WTC11 (cell line): ENCODE results near the gene ZNF771. TPM values are rescaled to one million over a fixed set of nuclear protein-coding genes. Genes with fewer than 3 reads are reported as not detected.
A peak's percentile ranks its signal among the peaks of the same experiment; 100 is the strongest.

Experiments
- ATAC-seq: fragments of 200-7000 bp; cut with Tn5 transposase; 2 replicates; pipeline ENCODE4 v1.10.0; 2021; ENCODE audit warnings: mild to moderate bottlenecking, moderate library complexity
- CTCF ChIA-PET: fragments of 300-600 bp; sonication (Branson Sonifier 250); formaldehyde crosslinking; loops from one replicate; lab custom pipeline; 2021; ENCODE audit warnings: antibody characterized with exemption; lab: Charles Lee
- POLR2A ChIA-PET: fragments of 350-600 bp; sonication (Branson Sonifier 250); formaldehyde crosslinking; loops from one replicate; lab custom pipeline; 2021; ENCODE audit warnings: antibody characterized with exemption; lab: Charles Lee
- DNase-seq: peaks from one replicate; pipeline ENCODE4 v3.0.0; 2021; ENCODE audit warnings: low spot score
- H3K27ac Mint-ChIP-seq: 2 replicates; pipeline ENCODE4 v1.8.0; 2021; ENCODE audit warnings: mixed read lengths
- H3K27me3 Mint-ChIP-seq: 2 replicates; pipeline ENCODE4 v1.8.0; 2021; ENCODE audit warnings: low read depth, mild to moderate bottlenecking, moderate library complexity, mixed read lengths
- H3K36me3 Mint-ChIP-seq: 2 replicates; pipeline ENCODE4 v1.8.0; 2021; ENCODE audit warnings: mixed read lengths
- H3K4me1 Mint-ChIP-seq: 2 replicates; pipeline ENCODE4 v1.8.0; 2022; ENCODE audit warnings: mixed read lengths
- H3K4me3 Mint-ChIP-seq: 2 replicates; pipeline ENCODE4 v1.8.0; 2021; ENCODE audit warnings: mild to moderate bottlenecking, moderate library complexity, mixed read lengths
- H3K9me3 Mint-ChIP-seq: 2 replicates; pipeline ENCODE4 v1.8.0; 2021; ENCODE audit warnings: mixed read lengths
- AFF4 ChIP-seq: sonication (generic); formaldehyde crosslinking; IDR thresholded peaks from 2 replicates; pipeline ENCODE4 v1.8.1; 2023; ENCODE audit warnings: mild to moderate bottlenecking, missing genetic modification reagents, borderline replicate concordance
- ARID4B ChIP-seq: sonication (generic); formaldehyde crosslinking; IDR thresholded peaks from 2 replicates; pipeline ENCODE4 v1.8.0; 2023; ENCODE audit warnings: missing genetic modification reagents, mild to moderate bottlenecking, borderline replicate concordance
- ATF1 ChIP-seq: sonication (generic); formaldehyde crosslinking; IDR thresholded peaks from 2 replicates; pipeline ENCODE4 v1.8.1; 2023; ENCODE audit warnings: mild to moderate bottlenecking, moderate library complexity, missing genetic modification reagents
- ELF4 ChIP-seq: sonication (generic); formaldehyde crosslinking; IDR thresholded peaks from 2 replicates; pipeline ENCODE4 v1.8.1; 2022; ENCODE audit warnings: low read depth, mild to moderate bottlenecking, moderate library complexity, missing genetic modification reagents
- GABPB1 ChIP-seq: sonication (generic); formaldehyde crosslinking; IDR thresholded peaks from 2 replicates; pipeline ENCODE4 v1.8.1; 2023; ENCODE audit warnings: mild to moderate bottlenecking, missing genetic modification reagents
- GRHL2 ChIP-seq: fragments of 250-450 bp; sonication (Bioruptor Pico); IDR thresholded peaks from 2 replicates; pipeline ENCODE4 v1.8.0; 2022; ENCODE audit warnings: mild to moderate bottlenecking, moderate library complexity; ENCODE audit not compliant: insufficient replicate concordance, severe bottlenecking
- HMGA2 ChIP-seq: fragments of 250-450 bp; sonication (Bioruptor Pico); IDR thresholded peaks from 2 replicates; pipeline ENCODE4 v1.4.0; 2021; ENCODE audit warnings: mild to moderate bottlenecking, moderate library complexity
- MYBL2 ChIP-seq: sonication (generic); formaldehyde crosslinking; IDR thresholded peaks from 2 replicates; pipeline ENCODE4 v1.8.1; 2023; ENCODE audit warnings: mild to moderate bottlenecking, moderate library complexity, missing genetic modification reagents
- NR3C1 ChIP-seq: sonication (generic); formaldehyde crosslinking; conservative IDR thresholded peaks from 2 replicates; pipeline ENCODE4 v1.8.1; 2023; ENCODE audit warnings: low read depth, mild to moderate bottlenecking, missing genetic modification reagents
- RORB ChIP-seq: fragments of 250-450 bp; sonication (Bioruptor Pico); IDR thresholded peaks from 2 replicates; pipeline ENCODE4 v1.9.0; 2021; ENCODE audit warnings: mild to moderate bottlenecking
- SMAD4 ChIP-seq: sonication (generic); formaldehyde crosslinking; IDR thresholded peaks from 2 replicates; pipeline ENCODE4 v1.8.0; 2022; ENCODE audit warnings: mild to moderate bottlenecking, missing genetic modification reagents
- TP53 ChIP-seq: sonication (generic); formaldehyde crosslinking; IDR thresholded peaks from 2 replicates; pipeline ENCODE4 v1.8.1; 2023; ENCODE audit warnings: mild to moderate bottlenecking, missing genetic modification reagents
- ZNF232 ChIP-seq: sonication (generic); formaldehyde crosslinking; IDR thresholded peaks from 2 replicates; pipeline ENCODE4 v1.8.0; 2022; ENCODE audit warnings: mild to moderate bottlenecking, missing genetic modification reagents
- ZNF317 ChIP-seq: sonication (generic); formaldehyde crosslinking; IDR thresholded peaks from 2 replicates; pipeline ENCODE4 v1.8.1; 2023; ENCODE audit warnings: low read depth, mild to moderate bottlenecking, moderate library complexity, missing genetic modification reagents, borderline replicate concordance
- ZNF532 ChIP-seq: fragments of 250-450 bp; sonication (Bioruptor Pico); IDR thresholded peaks from 2 replicates; pipeline ENCODE4 v1.9.0; 2021; ENCODE audit warnings: mild to moderate bottlenecking, borderline replicate concordance
- ZNF671 ChIP-seq: fragments of 250-450 bp; sonication (Bioruptor Pico); IDR thresholded peaks from 2 replicates; pipeline ENCODE4 v1.8.0; 2021; ENCODE audit warnings: mild to moderate bottlenecking
- total RNA-seq: library from RNA; stranded (reverse); gene quantifications from 3 replicates; pipeline ENCODE4 v1.2.3, GENCODE V29; 2021
- TF ChIP-seq, protein P1 (sequence below): sonication (generic); formaldehyde crosslinking; IDR thresholded peaks from 2 replicates; pipeline ENCODE4 v1.8.0; 2022; ENCODE audit warnings: mild to moderate bottlenecking, missing genetic modification reagents
- TF ChIP-seq, protein P2 (sequence below): fragments of 250-450 bp; sonication (Bioruptor Pico); IDR thresholded peaks from 2 replicates; pipeline ENCODE4 v2.1.2; 2022; ENCODE audit warnings: mild to moderate bottlenecking, moderate library complexity
- TF ChIP-seq, protein P3 (sequence below): fragments of 250-450 bp; sonication (Bioruptor Pico); IDR thresholded peaks from 2 replicates; pipeline ENCODE4 v1.9.0; 2021; ENCODE audit warnings: mild to moderate bottlenecking

ZNF771 gene
- total RNA-seq, 1 experiment from 2014 or later: 10.0 TPM

DNA sequence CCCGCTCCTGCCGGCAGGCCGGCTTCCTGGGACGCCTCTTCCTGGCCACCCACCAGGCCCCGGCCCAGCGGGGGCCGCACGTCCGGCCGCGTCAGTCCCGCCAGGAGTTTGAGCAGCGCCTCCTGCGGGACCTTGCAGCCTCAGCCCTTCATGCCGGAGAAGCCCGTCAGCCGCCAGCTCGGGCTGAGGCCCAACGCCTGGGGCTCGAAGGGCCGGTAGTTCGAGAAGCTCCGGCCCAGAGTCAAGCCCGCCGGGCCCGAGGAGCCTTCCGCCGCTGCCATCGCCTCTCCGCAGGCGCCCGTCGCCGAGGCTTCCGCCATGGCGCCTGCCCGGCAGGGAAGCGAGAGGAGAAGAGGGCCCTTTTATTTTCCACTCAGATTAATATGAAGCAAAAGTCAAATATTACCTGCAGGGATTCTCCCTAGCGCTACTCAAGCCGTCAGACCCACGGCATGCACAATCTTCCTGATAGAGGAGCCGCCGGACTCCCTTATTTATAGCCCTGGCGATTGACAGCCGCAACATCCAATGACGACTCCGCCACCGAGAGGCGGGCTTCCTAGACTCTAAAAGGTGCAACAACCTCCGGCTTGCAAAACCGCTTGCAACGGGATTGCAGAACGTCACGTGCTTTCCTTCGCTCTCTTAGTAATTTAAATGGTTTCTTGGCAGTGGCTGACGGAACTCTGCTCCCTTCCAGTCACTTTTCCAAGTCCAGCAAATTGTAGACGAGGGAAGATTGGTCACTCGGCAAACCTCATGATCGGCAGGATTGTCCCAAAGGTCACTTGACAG lies 38.2 kb downstream of the ZNF771 start, which contains the start of gene SEPHS2:
Gene SEPHS2 (minus strand): TSS at position 467 of the 795 bp plus-strand sequence. CDS start 147 bp downstream, at position 320.
- peaks cover 16% of the 10 kb centered on the region for H3K9me3 Mint-ChIP-seq
- H3K4me1 Mint-ChIP-seq: peaks cover 22% of the 10 kb centered on the region
- POLR2A ChIA-PET: interaction anchor here (1.0 kb wide), 1 partner anchor 141 kb away, joined by 4 read pairs; no protein-coding TSS in a partner anchor
- peaks cover 19% of the 10 kb centered on the region for H3K36me3 Mint-ChIP-seq
- peak; percentile 96 for DNase-seq
- H3K27me3 Mint-ChIP-seq: peaks cover 28% of the 10 kb centered on the region
- H3K27ac Mint-ChIP-seq: peak within 1 kb of the TSS; percentile 98
- H3K4me3 Mint-ChIP-seq: peak within 1 kb of the TSS; percentile 77
- ATAC-seq: peak; percentile 91
- CTCF ChIA-PET: interaction anchor here (1.1 to 4.5 kb wide), 3 partner anchors 13 to 170 kb away, joined by 3 to 25 read pairs (median 9); partner anchors contain the start of gene DCTPP1
- TF ChIP-seq SMAD4 (CRISPR knock-in tag) (0 out of 2 replicates have a peak, but pooled peaks have one; percentile 66), TP53 (no peak), ZNF532 (CRISPR knock-in tag) (no peak), ARID4B (CRISPR knock-in tag) (peak; percentile 42; the same call in 1 of the 2 replicates), ELF4 (no peak), ZNF317 (CRISPR knock-in tag) (no peak), HMGA2 (CRISPR knock-in tag) (no peak), AFF4 (CRISPR knock-in tag) (no peak), MYBL2 (CRISPR knock-in tag) (peak; percentile 84), RORB (CRISPR knock-in tag) (no peak), NR3C1 (CRISPR knock-in tag) (no peak), ZNF232 (CRISPR knock-in tag) (peak; percentile 62; the same call in 1 of the 2 replicates), ATF1 (CRISPR knock-in tag) (no peak), GRHL2 (CRISPR knock-in tag) (no peak), GABPB1 (peak; percentile 90), ZNF671 (CRISPR knock-in tag) (no peak)
- TF ChIP-seq, protein P1, sequence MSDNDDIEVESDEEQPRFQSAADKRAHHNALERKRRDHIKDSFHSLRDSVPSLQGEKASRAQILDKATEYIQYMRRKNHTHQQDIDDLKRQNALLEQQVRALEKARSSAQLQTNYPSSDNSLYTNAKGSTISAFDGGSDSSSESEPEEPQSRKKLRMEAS (CRISPR knock-in tag): peak; percentile 93
- TF ChIP-seq, protein P2, sequence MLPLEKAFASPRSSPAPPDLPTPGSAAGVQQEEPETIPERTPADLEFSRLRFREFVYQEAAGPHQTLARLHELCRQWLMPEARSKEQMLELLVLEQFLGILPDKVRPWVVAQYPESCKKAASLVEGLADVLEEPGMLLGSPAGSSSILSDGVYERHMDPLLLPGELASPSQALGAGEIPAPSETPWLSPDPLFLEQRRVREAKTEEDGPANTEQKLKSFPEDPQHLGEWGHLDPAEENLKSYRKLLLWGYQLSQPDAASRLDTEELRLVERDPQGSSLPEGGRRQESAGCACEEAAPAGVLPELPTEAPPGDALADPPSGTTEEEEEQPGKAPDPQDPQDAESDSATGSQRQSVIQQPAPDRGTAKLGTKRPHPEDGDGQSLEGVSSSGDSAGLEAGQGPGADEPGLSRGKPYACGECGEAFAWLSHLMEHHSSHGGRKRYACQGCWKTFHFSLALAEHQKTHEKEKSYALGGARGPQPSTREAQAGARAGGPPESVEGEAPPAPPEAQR (CRISPR knock-in tag): no peak
- TF ChIP-seq, protein P3, sequence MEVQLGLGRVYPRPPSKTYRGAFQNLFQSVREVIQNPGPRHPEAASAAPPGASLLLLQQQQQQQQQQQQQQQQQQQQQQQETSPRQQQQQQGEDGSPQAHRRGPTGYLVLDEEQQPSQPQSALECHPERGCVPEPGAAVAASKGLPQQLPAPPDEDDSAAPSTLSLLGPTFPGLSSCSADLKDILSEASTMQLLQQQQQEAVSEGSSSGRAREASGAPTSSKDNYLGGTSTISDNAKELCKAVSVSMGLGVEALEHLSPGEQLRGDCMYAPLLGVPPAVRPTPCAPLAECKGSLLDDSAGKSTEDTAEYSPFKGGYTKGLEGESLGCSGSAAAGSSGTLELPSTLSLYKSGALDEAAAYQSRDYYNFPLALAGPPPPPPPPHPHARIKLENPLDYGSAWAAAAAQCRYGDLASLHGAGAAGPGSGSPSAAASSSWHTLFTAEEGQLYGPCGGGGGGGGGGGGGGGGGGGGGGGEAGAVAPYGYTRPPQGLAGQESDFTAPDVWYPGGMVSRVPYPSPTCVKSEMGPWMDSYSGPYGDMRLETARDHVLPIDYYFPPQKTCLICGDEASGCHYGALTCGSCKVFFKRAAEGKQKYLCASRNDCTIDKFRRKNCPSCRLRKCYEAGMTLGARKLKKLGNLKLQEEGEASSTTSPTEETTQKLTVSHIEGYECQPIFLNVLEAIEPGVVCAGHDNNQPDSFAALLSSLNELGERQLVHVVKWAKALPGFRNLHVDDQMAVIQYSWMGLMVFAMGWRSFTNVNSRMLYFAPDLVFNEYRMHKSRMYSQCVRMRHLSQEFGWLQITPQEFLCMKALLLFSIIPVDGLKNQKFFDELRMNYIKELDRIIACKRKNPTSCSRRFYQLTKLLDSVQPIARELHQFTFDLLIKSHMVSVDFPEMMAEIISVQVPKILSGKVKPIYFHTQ (CRISPR knock-in tag): no peak
